Activated naive CD8-positive, alpha-beta T cell treated with anti-CD3 and anti-CD28 coated beads for 36 hours (primary cell): Measurements from ENCODE around the gene SMAP2. TPM values are rescaled to one million over a fixed set of nuclear protein-coding genes. Genes with fewer than 3 reads are reported as not detected.
A peak's percentile ranks its signal among the peaks of the same experiment; 100 is the strongest.

Source experiments
- DNase-seq: peaks from one replicate; pipeline ENCODE4 v3.0.0; 2021
- H3K27ac Mint-ChIP-seq: one replicate; pipeline ENCODE4 v1.8.0; 2022; ENCODE audit warnings: mild to moderate bottlenecking, moderate library complexity, mixed read lengths
- H3K27me3 Mint-ChIP-seq: one replicate; pipeline ENCODE4 v1.8.0; 2022; ENCODE audit warnings: mild to moderate bottlenecking, mixed read lengths
- H3K36me3 Mint-ChIP-seq: one replicate; pipeline ENCODE4 v1.8.0; 2021; ENCODE audit warnings: mild to moderate bottlenecking, mixed read lengths
- H3K4me1 Mint-ChIP-seq: one replicate; pipeline ENCODE4 v1.8.0; 2021; ENCODE audit warnings: mixed read lengths
- H3K4me3 Mint-ChIP-seq: one replicate; pipeline ENCODE4 v1.8.0; 2022; ENCODE audit warnings: mild to moderate bottlenecking, moderate library complexity, mixed read lengths
- H3K9me3 Mint-ChIP-seq: one replicate; pipeline ENCODE4 v1.8.0; 2022; ENCODE audit warnings: mixed read lengths
- total RNA-seq, 2 experiments: library from RNA; stranded (reverse); gene quantifications; one replicate each; pipeline ENCODE4 v1.2.3, GENCODE V29; 2021

SMAP2 gene
- total RNA-seq, 2 experiments from 2014 or later = 160 to 162 TPM

GRCh38 chr1:40393173-40393572 lies 19.6 kb downstream of the SMAP2 start:
- peaks cover 74% of the 10 kb centered on the region for H3K36me3 Mint-ChIP-seq

GRCh38 chr1:40394491-40395172 lies 21.1 kb downstream of the SMAP2 start:
- Mint-ChIP-seq H3K27me3 (no peaks in the 10 kb centered on the region), H3K9me3 (peaks cover 2% of the 10 kb centered on the region), H3K27ac (peak overlapping the region; percentile 93), H3K4me3 (peak overlapping the region; percentile 59), H3K36me3 (peaks cover 68% of the 10 kb centered on the region), H3K4me1 (peaks cover 88% of the 10 kb centered on the region)
- DNase-seq = peak; percentile 37

More at GRCh38 chr1:40393173-40393572, 19.6 kb downstream of the SMAP2 start:
- peak overlapping the region; percentile 93 for H3K27ac Mint-ChIP-seq
- H3K4me1 Mint-ChIP-seq = peaks cover 94% of the 10 kb centered on the region
- H3K27me3 Mint-ChIP-seq = no peaks in the 10 kb centered on the region
- H3K9me3 Mint-ChIP-seq = peaks cover 2% of the 10 kb centered on the region
- no peak for DNase-seq
- H3K4me3 Mint-ChIP-seq = peak overlapping the region; percentile 42

GRCh38 chr1:40395190-40396175 lies 22.0 kb downstream of the SMAP2 start:
- DNase-seq = no peak
- Mint-ChIP-seq H3K27me3 (no peaks in the 10 kb centered on the region), H3K36me3 (peaks cover 69% of the 10 kb centered on the region), H3K9me3 (peaks cover 5% of the 10 kb centered on the region), H3K4me3 (peak overlapping the region; percentile 29), H3K27ac (peak overlapping the region; percentile 93), H3K4me1 (peaks cover 88% of the 10 kb centered on the region)

GRCh38 chr1:40396420-40396819 lies 22.9 kb downstream of the SMAP2 start:
- Mint-ChIP-seq H3K27me3 (no peaks in the 10 kb centered on the region), H3K4me3 (peak overlapping the region; percentile 11), H3K27ac (peak overlapping the region; percentile 93), H3K36me3 (peaks cover 70% of the 10 kb centered on the region), H3K4me1 (peaks cover 86% of the 10 kb centered on the region), H3K9me3 (peaks cover 6% of the 10 kb centered on the region)
- DNase-seq = no peak

GRCh38 chr1:40397258-40397657 lies 23.7 kb downstream of the SMAP2 start:
- Mint-ChIP-seq H3K4me3 (no peak overlapping the region), H3K27me3 (no peaks in the 10 kb centered on the region), H3K4me1 (peaks cover 86% of the 10 kb centered on the region), H3K9me3 (peaks cover 6% of the 10 kb centered on the region), H3K36me3 (peaks cover 70% of the 10 kb centered on the region), H3K27ac (peak overlapping the region; percentile 93)
- DNase-seq = no peak

- Mint-ChIP-seq H3K4me1 (peaks cover 88% of the 10 kb centered on the region), H3K27ac (peak overlapping the region; percentile 75), H3K4me3 (peak overlapping the region; percentile 0), H3K36me3 (peaks cover 64% of the 10 kb centered on the region), H3K27me3 (no peaks in the 10 kb centered on the region), H3K9me3 (peaks cover 6% of the 10 kb centered on the region)
- DNase-seq = no peak
These were observed 26.6 kb downstream of the SMAP2 start for GRCh38 chr1:40399984-40400704.

GRCh38 chr1:40401473-40402201 lies 28.1 kb downstream of the SMAP2 start:
- no peak for DNase-seq
- Mint-ChIP-seq H3K4me1 (peaks cover 86% of the 10 kb centered on the region), H3K27me3 (no peaks in the 10 kb centered on the region), H3K36me3 (peaks cover 57% of the 10 kb centered on the region), H3K27ac (peak overlapping the region; percentile 75), H3K4me3 (no peak overlapping the region), H3K9me3 (peaks cover 6% of the 10 kb centered on the region)

- Mint-ChIP-seq H3K27me3 (no peaks in the 10 kb centered on the region), H3K4me3 (peak overlapping the region; percentile 62), H3K36me3 (peaks cover 50% of the 10 kb centered on the region), H3K9me3 (peaks cover 4% of the 10 kb centered on the region), H3K4me1 (peaks cover 70% of the 10 kb centered on the region), H3K27ac (peak overlapping the region; percentile 75)
- no peak for DNase-seq
These were observed 31.3 kb downstream of the SMAP2 start for GRCh38 chr1:40404670-40405462.

GRCh38 chr1:40405812-40406211 lies 32.3 kb downstream of the SMAP2 start:
- no peak for DNase-seq
- Mint-ChIP-seq H3K27ac (peak overlapping the region; percentile 52), H3K4me1 (peaks cover 67% of the 10 kb centered on the region), H3K27me3 (no peaks in the 10 kb centered on the region), H3K36me3 (peaks cover 43% of the 10 kb centered on the region), H3K4me3 (no peak overlapping the region), H3K9me3 (no peaks in the 10 kb centered on the region)

- no peak for DNase-seq
- Mint-ChIP-seq H3K36me3 (peaks cover 34% of the 10 kb centered on the region), H3K4me1 (peaks cover 61% of the 10 kb centered on the region), H3K4me3 (no peak overlapping the region), H3K27me3 (no peaks in the 10 kb centered on the region), H3K27ac (no peak overlapping the region), H3K9me3 (no peaks in the 10 kb centered on the region)
These were observed 33.9 kb downstream of the SMAP2 start for GRCh38 chr1:40407453-40407852.

GRCh38 chr1:40409467-40409866 lies 35.9 kb downstream of the SMAP2 start:
- Mint-ChIP-seq H3K4me1 (peaks cover 61% of the 10 kb centered on the region), H3K36me3 (peaks cover 46% of the 10 kb centered on the region), H3K9me3 (no peaks in the 10 kb centered on the region), H3K4me3 (no peak overlapping the region), H3K27ac (peak overlapping the region; percentile 21), H3K27me3 (no peaks in the 10 kb centered on the region)
- DNase-seq = no peak

GRCh38 chr1:40411294-40411693 lies 37.8 kb downstream of the SMAP2 start:
- H3K36me3 Mint-ChIP-seq = peaks cover 60% of the 10 kb centered on the region
- no peak for DNase-seq
- peaks cover 55% of the 10 kb centered on the region for H3K4me1 Mint-ChIP-seq
- H3K27me3 Mint-ChIP-seq = no peaks in the 10 kb centered on the region
- H3K27ac Mint-ChIP-seq = no peak overlapping the region
- no peak overlapping the region for H3K4me3 Mint-ChIP-seq
- H3K9me3 Mint-ChIP-seq = no peaks in the 10 kb centered on the region

GRCh38 chr1:40411843-40412242 lies 38.3 kb downstream of the SMAP2 start:
- Mint-ChIP-seq H3K4me1 (peaks cover 50% of the 10 kb centered on the region), H3K27me3 (no peaks in the 10 kb centered on the region), H3K9me3 (no peaks in the 10 kb centered on the region), H3K4me3 (no peak overlapping the region), H3K27ac (peak overlapping the region; percentile 77), H3K36me3 (peaks cover 59% of the 10 kb centered on the region)
- no peak for DNase-seq
